PFSK-1 (cell line): ENCODE data around the gene QRFPR.

Experiments used
- FOXP2 ChIP-seq: optimal IDR thresholded peaks from 2 replicates; pipeline ENCODE3; 2011; ENCODE audit warnings: borderline replicate concordance, control low read depth, inconsistent platforms; ENCODE audit not compliant: insufficient read depth; ENCODE audit errors: extremely low read length, extremely low read depth
- POLR2AphosphoS5 ChIP-seq: IDR thresholded peaks from 2 replicates; pipeline ENCODE4 v1.6.1; 2012; ENCODE audit warnings: low read depth, mild to moderate bottlenecking, control low read depth, low read length, moderate library complexity
- REST ChIP-seq, 2 experiments: IDR thresholded peaks; 2 replicates each; pipeline versions ENCODE4 v1.6.1 to v1.8.0; 2011 to 2012; ENCODE audit warnings: low read depth in 2 of 2, low read length in 2 of 2, control low read depth in 1 of 2, inconsistent platforms in 1 of 2, mild to moderate bottlenecking in 1 of 2, moderate library complexity in 1 of 2; ENCODE audit not compliant: insufficient read depth in 1 of 2
- SIN3A ChIP-seq: IDR thresholded peaks from 2 replicates; pipeline ENCODE4 v1.6.1; 2012; ENCODE audit warnings: mild to moderate bottlenecking, low read length, moderate library complexity, borderline replicate concordance; ENCODE audit not compliant: insufficient read depth
- TAF1 ChIP-seq: IDR thresholded peaks from 2 replicates; pipeline ENCODE4 v1.6.1; 2012; ENCODE audit warnings: low read length, control low read depth, borderline replicate concordance; ENCODE audit not compliant: insufficient read depth

Gene QRFPR

GRCh38 chr4:121370729-121371325 lies 10.0 kb downstream of the QRFPR start:
- TF ChIP-seq POLR2AphosphoS5, result no peak
- TF ChIP-seq TAF1, result no peak
- no peak for TF ChIP-seq SIN3A

- TF ChIP-seq TAF1, result no peak
- TF ChIP-seq FOXP2, result no peak
These were observed 20.3 kb downstream of the QRFPR start for GRCh38 chr4:121360495-121360894.

GRCh38 chr4:121358473-121358872 lies 22.3 kb downstream of the QRFPR start:
- TF ChIP-seq POLR2AphosphoS5, result no peak
- TF ChIP-seq SIN3A, result no peak
- no peak for TF ChIP-seq FOXP2
- TF ChIP-seq REST (IDR thresholded peaks at IDR 0.05; ENCODE audit: insufficient read depth in 1 of 2, low read depth in 2 of 2, low read length in 2 of 2), result no peak

GRCh38 chr4:121353213-121353612 lies 27.6 kb downstream of the QRFPR start:
- no peak for TF ChIP-seq SIN3A
- no peak for TF ChIP-seq FOXP2
- TF ChIP-seq POLR2AphosphoS5, result no peak

- no peak for TF ChIP-seq REST (IDR thresholded peaks at IDR 0.05; ENCODE audit: insufficient read depth in 1 of 2, low read depth in 2 of 2, low read length in 2 of 2)
- TF ChIP-seq POLR2AphosphoS5, result no peak
- no peak for TF ChIP-seq SIN3A
- no peak for TF ChIP-seq TAF1
- TF ChIP-seq FOXP2, result no peak
These were observed 36.7 kb downstream of the QRFPR start for GRCh38 chr4:121344098-121344497.

GRCh38 chr4:121340247-121340646 lies 40.6 kb downstream of the QRFPR start:
- TF ChIP-seq SIN3A (no peak), FOXP2 (no peak), REST (IDR thresholded peaks at IDR 0.05; ENCODE audit: insufficient read depth in 1 of 2, low read depth in 2 of 2, low read length in 2 of 2) (no peak), POLR2AphosphoS5 (no peak), TAF1 (no peak)

GRCh38 chr4:121339824-121340223 lies 41.0 kb downstream of the QRFPR start:
- TF ChIP-seq SIN3A (no peak), POLR2AphosphoS5 (no peak), TAF1 (no peak), REST (IDR thresholded peaks at IDR 0.05; ENCODE audit: insufficient read depth in 1 of 2, low read depth in 2 of 2, low read length in 2 of 2) (no peak), FOXP2 (no peak)
